GM15510 (cell line): Measurements from ENCODE around the gene SBNO1.

ENCODE experiments used
- POLR2A ChIP-seq: IDR thresholded peaks from 3 replicates; pipeline ENCODE4 v1.6.1; 2011; ENCODE audit warnings: borderline replicate concordance; ENCODE audit not compliant: insufficient read length; ENCODE audit errors: extremely low read depth

Gene SBNO1

GRCh38 chr12:123243671-123244262 lies 120.9 kb downstream of the SBNO1 start:
- TF ChIP-seq POLR2A, result no peak

GRCh38 chr12:123242116-123242904 lies 122.3 kb downstream of the SBNO1 start:
- TF ChIP-seq POLR2A, result no peak
